Endothelial cell of umbilical vein (primary cell): ENCODE measurements around the gene NEK7. TPM values are rescaled to one million over a fixed set of nuclear protein-coding genes. Genes with fewer than 3 reads are reported as not detected.

ENCODE experiments used
- BruUV-seq: library from RNA; stranded (reverse); fragments of 400-500 nt; replicated peaks from 2 replicates; lab custom pipeline; 2021; lab: Mats Ljungman, UMichigan
- CTCF ChIA-PET: fragments of 300-600, 350-600 bp; sonication (Branson Sonifier 250); formaldehyde crosslinking; loops from one replicate; lab custom pipeline; 2021; ENCODE audit warnings: antibody characterized with exemption, inconsistent platforms; lab: Charles Lee
- POLR2A ChIA-PET: fragments of 300-600, 350-600 bp; sonication (Branson Sonifier 250); formaldehyde crosslinking; loops from one replicate; lab custom pipeline; 2021; ENCODE audit warnings: antibody characterized with exemption, inconsistent platforms; lab: Charles Lee
- DNase-seq: peaks from one replicate; pipeline ENCODE4 v3.0.0-alpha.2; 2011; ENCODE audit warnings: low read depth, low spot score
- FAIRE-seq: peaks from 2 replicates; lab custom pipeline; 2011; peaks lifted over from hg19 to GRCh38; lab: Jason Lieb, UNC
- H2AFZ ChIP-seq: 2 replicates; pipeline ENCODE4 v1.6.0; 2012; ENCODE audit warnings: low read depth, low read length, control low read depth, inconsistent platforms
- H3K27ac ChIP-seq: 2 replicates; pipeline ENCODE4 v1.5.1; 2011; ENCODE audit warnings: low read depth, mild to moderate bottlenecking, control low read depth, low read length, moderate library complexity; ENCODE audit not compliant: insufficient read depth
- H3K27me3 ChIP-seq, 2 experiments: 2 replicates each; pipeline versions ENCODE4 v1.6.0 to v1.6.1; 2011; ENCODE audit warnings: low read length in 2 of 2, mixed read lengths in 1 of 2; ENCODE audit not compliant: control insufficient read depth in 2 of 2, insufficient read depth in 2 of 2
- H3K36me3 ChIP-seq, 2 experiments: 2 replicates in 1 of 2; 3 replicates in 1 of 2; pipeline ENCODE4 v1.5.1; 2011; ENCODE audit warnings: low read length in 2 of 2, mild to moderate bottlenecking in 1 of 2, moderate library complexity in 1 of 2; ENCODE audit not compliant: control insufficient read depth in 2 of 2, insufficient read depth in 2 of 2; ENCODE audit errors: extremely low read depth in 1 of 2
- H3K4me1 ChIP-seq: 3 replicates; pipeline ENCODE4 v1.5.1; 2011; ENCODE audit warnings: mild to moderate bottlenecking, low read length; ENCODE audit not compliant: control insufficient read depth, insufficient read depth; ENCODE audit errors: extremely low read depth
- H3K4me2 ChIP-seq: 2 replicates; pipeline ENCODE4 v1.6.1; 2011; ENCODE audit warnings: low read length, control low read depth, mixed read lengths; ENCODE audit not compliant: insufficient read depth
- H3K4me3 ChIP-seq, 3 experiments: fragments of 200-600 bp in 1 of 3; sonication (generic), shearing (Covaris generic) in 1 of 3; replicated peaks in 1 of 3; 2 replicates each; pipeline ENCODE4 v1.5.1; 2011 to 2016; ENCODE audit warnings: control low read depth in 3 of 3, low read length in 3 of 3, mild to moderate bottlenecking in 2 of 3, inconsistent platforms in 1 of 3, low read depth in 1 of 3, moderate library complexity in 1 of 3; ENCODE audit not compliant: insufficient read depth in 1 of 3
- H3K79me2 ChIP-seq: 2 replicates; pipeline ENCODE4 v1.6.0; 2012; ENCODE audit warnings: low read length, inconsistent platforms; ENCODE audit not compliant: control insufficient read depth, insufficient read depth
- H3K9ac ChIP-seq: replicated peaks from 2 replicates; pipeline ENCODE3; 2011; ENCODE audit warnings: low read length, control low read depth; ENCODE audit not compliant: insufficient read depth; ENCODE audit errors: extremely low read depth
- H3K9me1 ChIP-seq: replicated peaks from 3 replicates; pipeline ENCODE4 v1.6.0; 2011; ENCODE audit warnings: mild to moderate bottlenecking, low read length; ENCODE audit not compliant: control insufficient read depth, insufficient read depth; ENCODE audit errors: extremely low read depth
- H3K9me3 ChIP-seq: replicated peaks from 2 replicates; pipeline ENCODE4 v1.5.1; 2012; ENCODE audit warnings: low read length, inconsistent platforms; ENCODE audit not compliant: control insufficient read depth, insufficient read depth
- H4K20me1 ChIP-seq: replicated peaks from 2 replicates; pipeline ENCODE3; 2011; ENCODE audit warnings: mild to moderate bottlenecking, low read length; ENCODE audit not compliant: control insufficient read depth, insufficient read depth; ENCODE audit errors: extremely low read depth
- CTCF ChIP-seq, 2 donors: IDR thresholded peaks; 1 replicate in 1 of 2; 2 replicates in 1 of 2; pipeline ENCODE4 v1.5.1; 2011; ENCODE audit warnings: low read length in 2 of 2, mild to moderate bottlenecking in 2 of 2, moderate library complexity in 2 of 2, control low read depth in 1 of 2, inconsistent platforms in 1 of 2, low read depth in 1 of 2; ENCODE audit not compliant: insufficient read depth in 1 of 2; ENCODE audit errors: extremely low read depth in 1 of 2
- EZH2 ChIP-seq: IDR thresholded peaks from 2 replicates; pipeline ENCODE4 v1.6.1; 2012; ENCODE audit warnings: borderline replicate concordance, low read depth, mild to moderate bottlenecking, moderate library complexity, low read length, inconsistent platforms; ENCODE audit not compliant: severe bottlenecking
- FOS ChIP-seq: IDR thresholded peaks from 2 replicates; pipeline ENCODE4 v1.6.1; 2011; ENCODE audit warnings: mild to moderate bottlenecking, low read length, moderate library complexity, borderline replicate concordance; ENCODE audit not compliant: insufficient read depth
- GATA2 ChIP-seq: IDR thresholded peaks from 2 replicates; pipeline ENCODE4 v1.7.0; 2011; ENCODE audit warnings: low read depth, mild to moderate bottlenecking, moderate library complexity, mixed read lengths, low read length; ENCODE audit not compliant: insufficient read length, insufficient read depth
- JUN ChIP-seq: IDR thresholded peaks from 2 replicates; pipeline ENCODE4 v1.6.1; 2011; ENCODE audit warnings: borderline replicate concordance, low read depth; ENCODE audit not compliant: insufficient read length, insufficient read depth
- MAX ChIP-seq: IDR thresholded peaks from 2 replicates; pipeline ENCODE4 v1.6.1; 2011; ENCODE audit not compliant: insufficient read depth, insufficient read length
- MYC ChIP-seq: IDR thresholded peaks from one replicate; pipeline ENCODE4 v1.6.1; 2011; ENCODE audit warnings: mild to moderate bottlenecking, low read depth, low read length
- POLR2A ChIP-seq: IDR thresholded peaks from 2 replicates; pipeline ENCODE4 v1.6.1; 2012; ENCODE audit warnings: low read depth, mild to moderate bottlenecking, control low read depth, low read length
- dilution Hi-C: fragments of 300-500 bp; cut with MboI; formaldehyde crosslinking; loops from one replicate; pipeline ENCODE4 v1.15.0; 2019; ENCODE audit warnings: low sequenced_read_pairs; ENCODE audit not compliant: extremely low pct_ligation_motif_present
- intact Hi-C: fragments of 100-400 bp; cut with micrococcal nuclease; formaldehyde crosslinking; loops from one replicate; pipeline ENCODE4 v1.10.0; 2022
- polyA plus RNA-seq, 4 experiments: library from polyadenylated mRNA; depleted of rRNA in 3 of 4; stranded (reverse) in 3 of 4; unstranded in 1 of 4; fragments of >200 nt; gene quantifications; 2 replicates each; pipeline versions ENCODE4 v1.2.1 to v1.2.3, GENCODE V29; 2011 to 2012; ENCODE audit warnings: missing spikeins in 1 of 4
- total RNA-seq: library from RNA; stranded (reverse); gene quantifications from 2 replicates; pipeline ENCODE4 v1.2.3, GENCODE V29; 2021

NEK7 gene
- total and polyA plus RNA-seq, 2 donors (not counting 3 experiments of a cell fraction or from before 2014, with no cell fraction given), result 22.6 to 45.7 TPM

DNA sequence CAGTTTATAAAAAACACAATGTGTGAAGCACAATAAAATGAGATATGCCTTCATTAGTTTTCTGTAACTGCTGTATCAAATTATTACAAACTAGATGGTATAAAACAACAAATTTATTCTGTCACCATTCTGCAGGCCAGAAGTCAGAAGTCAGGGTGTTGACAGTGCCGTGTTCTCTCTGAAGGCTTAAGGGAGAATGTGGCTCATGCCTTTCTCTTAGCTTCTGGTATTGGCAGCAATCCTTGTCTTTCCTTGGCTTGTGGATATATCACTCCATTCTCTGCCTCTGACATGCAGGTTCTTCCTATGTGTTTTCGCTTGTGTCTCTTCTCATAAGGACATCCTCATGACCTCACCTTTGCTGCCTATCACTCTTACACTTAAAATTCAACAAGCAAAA is 10.1 kb downstream of the NEK7 start:
- dilution Hi-C loops (no loop called here), intact Hi-C loops (loop anchor here (1.0 kb wide), 1 partner anchor 8 kb away; no protein-coding TSS in a partner anchor)
- H3K9ac ChIP-seq, result no peak overlapping the region
- peaks cover 40% of the 10 kb centered on the region for H3K4me1 ChIP-seq
- POLR2A ChIA-PET, result no interaction called here
- no peak overlapping the region for H2AFZ ChIP-seq
- H3K79me2 ChIP-seq, result peaks cover 91% of the 10 kb centered on the region
- FAIRE-seq (no peak), DNase-seq (no peak)
- H3K27ac ChIP-seq, result no peak overlapping the region
- H3K36me3 ChIP-seq, result no peaks in the 10 kb centered on the region
- TF ChIP-seq MAX (no peak), JUN (no peak), MYC (no peak), EZH2 (no peak)
- no peak overlapping the region for H3K4me3 ChIP-seq
- no peaks in the 10 kb centered on the region for H3K9me1 ChIP-seq
- no TSS peak for BruUV-seq
- H3K27me3 ChIP-seq, result no peaks in the 10 kb centered on the region
- H4K20me1 ChIP-seq, result peaks cover 2% of the 10 kb centered on the region
- CTCF ChIA-PET, result interaction anchor here (1.0 to 1.5 kb wide), 3 partner anchors 14 to 95 kb away, joined by 3 to 4 read pairs (median 3); no protein-coding TSS in a partner anchor
- no peak overlapping the region for H3K4me2 ChIP-seq
- no peaks in the 10 kb centered on the region for H3K9me3 ChIP-seq

- dilution Hi-C loops (no loop called here), intact Hi-C loops (loop anchor here (1.0 kb wide), 1 partner anchor 8 kb away; no protein-coding TSS in a partner anchor)
- Histone ChIP-seq H3K9me3 (no peaks in the 10 kb centered on the region), H3K9me1 (no peaks in the 10 kb centered on the region), H2AFZ (no peak overlapping the region), H3K27ac (no peak overlapping the region), H3K4me3 (no peak overlapping the region), H3K4me1 (peaks cover 41% of the 10 kb centered on the region), H4K20me1 (peaks cover 2% of the 10 kb centered on the region), H3K79me2 (peaks cover 91% of the 10 kb centered on the region), H3K27me3 (no peaks in the 10 kb centered on the region), H3K36me3 (no peaks in the 10 kb centered on the region), H3K9ac (no peak overlapping the region), H3K4me2 (no peak overlapping the region)
- no TSS peak for BruUV-seq
- DNase-seq, result peak; percentile 70
- CTCF ChIA-PET, result interaction anchor here (1.0 to 1.5 kb wide), 2 partner anchors 9 to 12 kb away, joined by 3 to 5 read pairs; no protein-coding TSS in a partner anchor
- POLR2A ChIA-PET, result no interaction called here
- TF ChIP-seq FOS, result no peak
- no peak for TF ChIP-seq GATA2
- TF ChIP-seq EZH2, result no peak
- no peak for TF ChIP-seq POLR2A
- TF ChIP-seq MYC, result no peak
- TF ChIP-seq CTCF (IDR thresholded peaks at IDR 0.05; ENCODE audit: extremely low read depth in 1 of 2, insufficient read depth in 1 of 2, low read depth in 1 of 2, low read length in 2 of 2), result no peak
- FAIRE-seq, result no peak
These were observed 10.7 kb downstream of the NEK7 start for GRCh38 chr1:198167436-198167934.
